ENCODE results near the gene FOXS1.

FOXS1 gene

DNA sequence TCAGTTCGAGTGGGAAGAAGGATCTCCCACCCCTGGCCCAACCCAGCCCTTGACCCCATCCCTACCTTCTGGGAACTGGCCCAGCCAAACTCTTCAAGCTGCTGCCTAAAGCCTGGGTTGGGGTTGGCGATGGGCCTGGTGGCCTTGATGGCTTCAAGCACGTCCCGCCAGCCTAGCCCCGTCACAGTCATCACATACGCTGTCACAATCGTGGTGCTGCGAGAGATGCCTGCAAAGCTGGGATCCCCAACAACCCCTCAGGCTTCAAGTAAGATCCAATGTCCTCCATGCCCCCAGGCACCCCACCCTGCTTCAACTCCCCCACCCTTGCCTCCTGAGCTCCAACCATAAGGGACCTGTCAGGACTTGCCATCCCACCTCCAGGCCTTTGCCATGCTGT is 17.1 kb upstream of the FOXS1 start:
- WGBS (ENCODE audit: extremely low coverage, insufficient coverage, insufficient read length), result no CpG with 5 or more reads among the region's 8 CpGs
- no peak overlapping the region for H4K91ac ChIP-seq (ENCODE audit: low read depth, low read length)

GRCh38 chr20:31862157-31862470 is 16.7 kb upstream of the FOXS1 start:
- no peak overlapping the region for H4K8ac ChIP-seq (ENCODE audit: low read depth, low read length)
- H3K36me3 ChIP-seq (ENCODE audit: control insufficient read depth in 1 of 2, insufficient read depth in 2 of 2, low read length in 2 of 2), result no peaks in the 10 kb centered on the region
- H3K23ac ChIP-seq (ENCODE audit: low read length), result no peak overlapping the region
- no peak overlapping the region for H3K14ac ChIP-seq (ENCODE audit: low read length)
- no peaks in the 10 kb centered on the region for H3K79me1 ChIP-seq (ENCODE audit: low read length)
- peak overlapping the region; percentile 53 for H3K4me2 ChIP-seq (ENCODE audit: low read length)
- H3K18ac ChIP-seq (ENCODE audit: low read length), result no peak overlapping the region
- no peak overlapping the region for H4K12ac ChIP-seq (ENCODE audit: low read depth, low read length)
- H3K4me1 ChIP-seq (ENCODE audit: control insufficient read depth in 1 of 2, insufficient read depth in 2 of 2, low read length in 2 of 2), result peaks cover 12 to 14% of the 10 kb centered on the region in 2 experiments
- no peaks in the 10 kb centered on the region for H3K27me3 ChIP-seq (ENCODE audit: insufficient read depth, low read length)
- DNase-seq, result no peak
- H2AFZ ChIP-seq (ENCODE audit: insufficient read depth, low read length, poor library complexity), result no peak overlapping the region
- H3K79me2 ChIP-seq (ENCODE audit: control insufficient read depth, insufficient read depth, low read length, poor library complexity), result no peaks in the 10 kb centered on the region
- H3K9me3 ChIP-seq (ENCODE audit: insufficient read depth, low read depth, low read length), result no peaks in the 10 kb centered on the region
- no CpG with 5 or more reads among the region's 5 CpGs for whole genome bisulfite sequencing (ENCODE audit: extremely low coverage, insufficient coverage, insufficient read length)
- no peak overlapping the region for H2AK5ac ChIP-seq (ENCODE audit: low read length)
- H2BK12ac ChIP-seq (ENCODE audit: low read length), result no peak overlapping the region
- no peak overlapping the region for H3K9ac ChIP-seq (ENCODE audit: low read length)
- no peak overlapping the region for H2BK120ac ChIP-seq (ENCODE audit: insufficient read depth, low read length, poor library complexity)
- no peak overlapping the region for H3K4me3 ChIP-seq (ENCODE audit: low read depth, low read length)
- H2BK5ac ChIP-seq (ENCODE audit: low read depth, low read length, poor library complexity), result no peak overlapping the region
- H4K91ac ChIP-seq (ENCODE audit: low read depth, low read length), result no peak overlapping the region
- no peak overlapping the region for H3K4ac ChIP-seq (ENCODE audit: low read depth, low read length)
- no peak overlapping the region for H3K27ac ChIP-seq (ENCODE audit: low read depth, low read length)

More for the DNA sequence above, 17.1 kb upstream of the FOXS1 start:
- Histone ChIP-seq H4K12ac (ENCODE audit: low read depth, low read length) (no peak overlapping the region), H2BK12ac (ENCODE audit: low read length) (no peak overlapping the region), H3K9ac (ENCODE audit: low read length) (no peak overlapping the region), H2BK120ac (ENCODE audit: insufficient read depth, low read length, poor library complexity) (no peak overlapping the region), H3K9me3 (ENCODE audit: insufficient read depth, low read depth, low read length) (no peaks in the 10 kb centered on the region), H3K79me1 (ENCODE audit: low read length) (no peaks in the 10 kb centered on the region), H3K4me1 (ENCODE audit: control insufficient read depth in 1 of 2, insufficient read depth in 2 of 2, low read length in 2 of 2) (peaks cover 12 to 14% of the 10 kb centered on the region in 2 experiments), H2BK5ac (ENCODE audit: low read depth, low read length, poor library complexity) (no peak overlapping the region), H2AFZ (ENCODE audit: insufficient read depth, low read length, poor library complexity) (no peak overlapping the region), H3K4me2 (ENCODE audit: low read length) (no peak overlapping the region), H3K4ac (ENCODE audit: low read depth, low read length) (no peak overlapping the region), H3K18ac (ENCODE audit: low read length) (no peak overlapping the region), H2AK5ac (ENCODE audit: low read length) (no peak overlapping the region), H3K36me3 (ENCODE audit: control insufficient read depth in 1 of 2, insufficient read depth in 2 of 2, low read length in 2 of 2) (no peaks in the 10 kb centered on the region), H4K8ac (ENCODE audit: low read depth, low read length) (no peak overlapping the region), H3K4me3 (ENCODE audit: low read depth, low read length) (no peak overlapping the region), H3K27me3 (ENCODE audit: insufficient read depth, low read length) (no peaks in the 10 kb centered on the region), H3K23ac (ENCODE audit: low read length) (no peak overlapping the region), H3K79me2 (ENCODE audit: control insufficient read depth, insufficient read depth, low read length, poor library complexity) (no peaks in the 10 kb centered on the region), H3K14ac (ENCODE audit: low read length) (no peak overlapping the region), H3K27ac (ENCODE audit: low read depth, low read length) (no peak overlapping the region)
- no peak for DNase-seq

DNA sequence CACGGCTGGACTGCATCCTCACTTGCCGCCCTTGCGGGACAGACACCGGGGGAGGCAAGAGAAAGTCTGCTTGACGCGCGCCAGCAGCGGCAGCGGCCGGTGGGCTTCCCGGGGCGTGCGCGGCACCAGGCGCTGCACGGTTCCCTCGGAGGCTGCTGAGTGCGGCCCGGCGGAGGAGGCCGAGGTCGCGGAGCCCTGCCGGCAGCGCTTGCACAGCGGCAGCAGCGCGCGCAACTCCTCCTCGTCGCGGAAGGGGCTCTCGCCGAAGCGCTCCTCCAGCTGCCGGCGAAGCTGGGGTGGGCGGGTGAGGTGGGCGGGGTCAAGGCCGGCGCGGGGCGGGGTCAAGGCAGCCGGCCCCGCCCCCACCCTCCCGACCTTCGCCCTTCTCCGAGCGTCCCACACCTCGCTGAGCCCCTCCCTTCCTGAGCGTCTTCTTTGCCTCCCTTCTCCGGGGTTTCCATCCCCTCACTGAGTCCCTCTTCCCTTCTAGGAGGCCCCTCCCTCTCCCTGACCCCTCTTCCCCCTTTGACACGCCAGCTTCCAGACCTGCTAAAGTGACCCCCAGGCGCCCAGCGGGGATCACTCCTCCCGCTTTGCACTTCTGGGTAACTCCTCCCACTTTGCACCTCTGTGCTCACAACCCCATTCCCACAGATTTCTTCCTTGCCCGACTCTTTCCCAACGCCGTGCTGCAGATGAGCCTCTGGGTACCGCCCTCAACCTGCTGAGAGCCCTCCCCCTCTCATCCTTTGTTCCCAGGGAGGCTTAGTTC is 16.2 kb upstream of the FOXS1 start:
- H3K79me2 ChIP-seq (ENCODE audit: control insufficient read depth, insufficient read depth, low read length, poor library complexity), result no peaks in the 10 kb centered on the region
- peak overlapping the region; percentile 24 for H3K14ac ChIP-seq (ENCODE audit: low read length)
- no CpG with 5 or more reads among the region's 60 CpGs for WGBS (ENCODE audit: extremely low coverage, insufficient coverage, insufficient read length)
- H4K8ac ChIP-seq (ENCODE audit: low read depth, low read length), result peak overlapping the region; percentile 52
- no peaks in the 10 kb centered on the region for H3K79me1 ChIP-seq (ENCODE audit: low read length)
- no peak overlapping the region for H2BK12ac ChIP-seq (ENCODE audit: low read length)
- no peaks in the 10 kb centered on the region for H3K36me3 ChIP-seq (ENCODE audit: control insufficient read depth in 1 of 2, insufficient read depth in 2 of 2, low read length in 2 of 2)
- H3K4me3 ChIP-seq (ENCODE audit: low read depth, low read length), result peak overlapping the region; percentile 62
- H3K18ac ChIP-seq (ENCODE audit: low read length), result no peak overlapping the region
- no peak overlapping the region for H2BK5ac ChIP-seq (ENCODE audit: low read depth, low read length, poor library complexity)
- no peak overlapping the region for H3K23ac ChIP-seq (ENCODE audit: low read length)
- no peak overlapping the region for H2AK5ac ChIP-seq (ENCODE audit: low read length)
- H3K9ac ChIP-seq (ENCODE audit: low read length), result no peak overlapping the region
- H3K4me1 ChIP-seq (ENCODE audit: control insufficient read depth in 1 of 2, insufficient read depth in 2 of 2, low read length in 2 of 2), result peaks cover 12 to 14% of the 10 kb centered on the region in 2 experiments
- H3K4me2 ChIP-seq (ENCODE audit: low read length), result peak overlapping the region; percentile 87
- no peak overlapping the region for H3K4ac ChIP-seq (ENCODE audit: low read depth, low read length)
- H3K9me3 ChIP-seq (ENCODE audit: insufficient read depth, low read depth, low read length), result no peaks in the 10 kb centered on the region
- no peak overlapping the region for H4K12ac ChIP-seq (ENCODE audit: low read depth, low read length)
- no peak overlapping the region for H3K27ac ChIP-seq (ENCODE audit: low read depth, low read length)
- H2BK120ac ChIP-seq (ENCODE audit: insufficient read depth, low read length, poor library complexity), result no peak overlapping the region
- no peak overlapping the region for H4K91ac ChIP-seq (ENCODE audit: low read depth, low read length)
- peak overlapping the region; percentile 59 for H2AFZ ChIP-seq (ENCODE audit: insufficient read depth, low read length, poor library complexity)
- DNase-seq, result peak; percentile 34 to 61
- H3K27me3 ChIP-seq (ENCODE audit: insufficient read depth, low read length), result no peaks in the 10 kb centered on the region

GRCh38 chr20:31861135-31861384 is 15.7 kb upstream of the FOXS1 start:
- no peak overlapping the region for H3K9ac ChIP-seq (ENCODE audit: low read length)
- no peaks in the 10 kb centered on the region for H3K79me2 ChIP-seq (ENCODE audit: control insufficient read depth, insufficient read depth, low read length, poor library complexity)
- H2AK5ac ChIP-seq (ENCODE audit: low read length), result no peak overlapping the region
- no peak overlapping the region for H4K12ac ChIP-seq (ENCODE audit: low read depth, low read length)
- peak overlapping the region; percentile 87 for H3K4me2 ChIP-seq (ENCODE audit: low read length)
- H3K27me3 ChIP-seq (ENCODE audit: insufficient read depth, low read length), result no peaks in the 10 kb centered on the region
- H3K36me3 ChIP-seq (ENCODE audit: control insufficient read depth in 1 of 2, insufficient read depth in 2 of 2, low read length in 2 of 2), result no peaks in the 10 kb centered on the region
- no peak overlapping the region for H3K4ac ChIP-seq (ENCODE audit: low read depth, low read length)
- no CpG with 5 or more reads among the region's 20 CpGs for WGBS (ENCODE audit: extremely low coverage, insufficient coverage, insufficient read length)
- H2BK120ac ChIP-seq (ENCODE audit: insufficient read depth, low read length, poor library complexity), result no peak overlapping the region
- H3K14ac ChIP-seq (ENCODE audit: low read length), result peak overlapping the region; percentile 24
- peaks cover 12 to 14% of the 10 kb centered on the region in 2 experiments for H3K4me1 ChIP-seq (ENCODE audit: control insufficient read depth in 1 of 2, insufficient read depth in 2 of 2, low read length in 2 of 2)
- peak overlapping the region; percentile 62 for H3K4me3 ChIP-seq (ENCODE audit: low read depth, low read length)
- no peak overlapping the region for H2BK12ac ChIP-seq (ENCODE audit: low read length)
- no peak overlapping the region for H3K18ac ChIP-seq (ENCODE audit: low read length)
- no peak overlapping the region for H4K91ac ChIP-seq (ENCODE audit: low read depth, low read length)
- peak overlapping the region; percentile 59 for H2AFZ ChIP-seq (ENCODE audit: insufficient read depth, low read length, poor library complexity)
- no peak overlapping the region for H3K27ac ChIP-seq (ENCODE audit: low read depth, low read length)
- no peak overlapping the region for H2BK5ac ChIP-seq (ENCODE audit: low read depth, low read length, poor library complexity)
- H3K9me3 ChIP-seq (ENCODE audit: insufficient read depth, low read depth, low read length), result no peaks in the 10 kb centered on the region
- DNase-seq, result no peak
- no peak overlapping the region for H3K23ac ChIP-seq (ENCODE audit: low read length)
- no peaks in the 10 kb centered on the region for H3K79me1 ChIP-seq (ENCODE audit: low read length)
- H4K8ac ChIP-seq (ENCODE audit: low read depth, low read length), result peak overlapping the region; percentile 52
